HCEC 1CT (cell line): ENCODE data around the gene PSG5.
"Not testable (repeated sequence)": the region's sequence is repeated elsewhere in the genome, so short reads cannot be mapped to it uniquely, and the experiment has no call there.

Experiments
- DNase-seq: peaks from one replicate; pipeline ENCODE4 v3.0.0-alpha.2; 2017

PSG5 gene

GRCh38 chr19:43186311-43186935, at the start of gene PSG5:
TSS of gene PSG5 (minus strand) at chr19:43186536. CDS start at chr19:43186405, 131 bp downstream.
- not testable (repeated sequence) for DNase-seq

GRCh38 chr19:43235686-43236085, 49.4 kb upstream of the PSG5 start:
- DNase-seq = peak; percentile 21

- peak; percentile 8 for DNase-seq
Measured at GRCh38 chr19:43229315-43229714, 43.0 kb upstream of the PSG5 start.

GRCh38 chr19:43228730-43229129, 42.4 kb upstream of the PSG5 start:
- not testable (repeated sequence) for DNase-seq

GRCh38 chr19:43226986-43227385, 40.6 kb upstream of the PSG5 start:
- DNase-seq = not testable (repeated sequence)

GRCh38 chr19:43224855-43225253, 38.5 kb upstream of the PSG5 start:
- no peak for DNase-seq

GRCh38 chr19:43224201-43224854, 38.0 kb upstream of the PSG5 start:
- DNase-seq = peak; percentile 25

GRCh38 chr19:43221891-43222290, 35.6 kb upstream of the PSG5 start:
- DNase-seq = not testable (repeated sequence)

GRCh38 chr19:43219136-43219535, 32.8 kb upstream of the PSG5 start:
- DNase-seq = not testable (repeated sequence)

GRCh38 chr19:43215881-43216280, 29.5 kb upstream of the PSG5 start:
- DNase-seq = not testable (repeated sequence)

GRCh38 chr19:43207991-43208390, 21.7 kb upstream of the PSG5 start:
- DNase-seq = no peak

GRCh38 chr19:43207174-43207573, 20.8 kb upstream of the PSG5 start:
- not testable (repeated sequence) for DNase-seq

- DNase-seq = not testable (repeated sequence)
Measured at GRCh38 chr19:43205471-43206105, 19.3 kb upstream of the PSG5 start, which contains the start of gene PSG4. TSS of gene PSG4 (minus strand) at chr19:43205638. CDS start at chr19:43205536, 102 bp downstream.

- DNase-seq = not testable (repeated sequence)
Measured at GRCh38 chr19:43203611-43204010, 17.3 kb upstream of the PSG5 start.

- DNase-seq = not testable (repeated sequence)
Measured at GRCh38 chr19:43201891-43202290, 15.6 kb upstream of the PSG5 start.

- DNase-seq = peak; percentile 77
Measured at GRCh38 chr19:43201337-43201801, 15.0 kb upstream of the PSG5 start.

GRCh38 chr19:43198686-43199419, 12.5 kb upstream of the PSG5 start:
- not testable (repeated sequence) for DNase-seq

GRCh38 chr19:43197666-43198397, 11.5 kb upstream of the PSG5 start:
- not testable (repeated sequence) for DNase-seq

- DNase-seq = not testable (repeated sequence)
Measured at GRCh38 chr19:43194397-43194796, 8.1 kb upstream of the PSG5 start.

- DNase-seq = not testable (repeated sequence)
Measured at GRCh38 chr19:43192381-43193155, 6.2 kb upstream of the PSG5 start.

GRCh38 chr19:43188092-43188491, 1.8 kb upstream of the PSG5 start:
- not testable (repeated sequence) for DNase-seq
